Suprapubic skin (tissue), 4 donors: Measurements from ENCODE around the gene GALNT9.
"Not testable (repeated sequence)": the region's sequence is repeated elsewhere in the genome, so short reads cannot be mapped to it uniquely, and the experiment has no call there.

Source experiments
- CTCF ChIP-seq, 2 donors: fragments of 200-600 bp in 1 of 2; fragments of 450-650 bp in 1 of 2; sonication (generic) in 1 of 2; IDR thresholded peaks; one replicate each; pipeline ENCODE4 v1.5.1; 2016 to 2019; ENCODE audit warnings: antibody characterized with exemption in 2 of 2, mild to moderate bottlenecking in 1 of 2, moderate library complexity in 1 of 2
- POLR2A ChIP-seq, 2 donors: fragments of 450-650 bp; IDR thresholded peaks; one replicate each; pipeline ENCODE4 v1.6.1; 2017; ENCODE audit warnings: antibody characterized with exemption in 2 of 2, mild to moderate bottlenecking in 2 of 2, moderate library complexity in 2 of 2
- POLR2AphosphoS5 ChIP-seq, 3 donors: sonication (generic); formaldehyde crosslinking; IDR thresholded peaks; one replicate each; pipeline ENCODE4 v1.6.1; 2017; ENCODE audit warnings: antibody characterized with exemption in 3 of 3

DNA sequence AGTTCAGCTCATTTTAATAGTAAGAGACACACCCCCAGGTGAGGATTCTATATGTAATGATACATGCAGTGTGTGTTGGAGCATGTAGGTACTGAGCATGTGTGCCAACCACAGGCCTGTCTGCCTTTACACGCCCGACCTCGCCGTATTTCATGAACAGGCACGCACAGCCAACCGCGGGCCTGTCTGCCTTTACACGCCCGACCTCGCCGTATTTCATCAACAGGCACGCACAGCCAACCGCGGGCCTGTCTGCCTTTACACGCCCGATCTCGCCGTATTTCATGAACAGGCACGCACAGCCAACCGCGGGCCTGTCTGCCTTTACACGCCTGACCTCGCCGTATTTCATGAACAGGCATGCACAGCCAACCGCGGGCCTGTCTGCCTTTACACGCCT lies 63.6 kb downstream of the GALNT9 start:
- not testable (repeated sequence) for TF ChIP-seq POLR2AphosphoS5, CTCF, POLR2A (IDR thresholded peaks at IDR 0.05)
